Breast epithelium (tissue), 4 donors: ENCODE measurements around the gene CHD2. TPM values are rescaled to one million over a fixed set of nuclear protein-coding genes. Genes with fewer than 3 reads are reported as not detected.

Experiments
- DNase-seq, 2 donors: peaks; one replicate each; pipeline ENCODE4 v3.0.0-alpha.2; 2019; ENCODE audit warnings: low spot score in 2 of 2
- H3K27ac ChIP-seq, 2 donors: fragments of 200-600 bp; sonication (generic) in 1 of 2; one replicate each; pipeline ENCODE4 v1.5.1; 2016 to 2019; ENCODE audit warnings: mild to moderate bottlenecking in 1 of 2
- H3K27me3 ChIP-seq, 2 donors: fragments of 200-600 bp; sonication (generic) in 1 of 2; one replicate each; pipeline versions ENCODE4 v1.5.1 to v1.6.0; 2017 to 2019; ENCODE audit warnings: control low read depth in 1 of 2, mild to moderate bottlenecking in 1 of 2
- H3K36me3 ChIP-seq: fragments of 200-600 bp; one replicate; pipeline ENCODE4 v1.5.1; 2019
- H3K4me1 ChIP-seq, 2 donors: fragments of 200-600 bp; sonication (generic); one replicate each; pipeline ENCODE4 v1.5.1; 2016 to 2019; ENCODE audit warnings: control low read depth in 1 of 2
- H3K4me3 ChIP-seq, 3 donors: fragments of 200-600 bp; sonication (generic); 1 replicate in 2 of 3; 2 replicates in 1 of 3; pipeline ENCODE4 v1.5.1; 2016 to 2019; ENCODE audit warnings: mild to moderate bottlenecking in 3 of 3, moderate library complexity in 2 of 3
- H3K9me3 ChIP-seq, 2 donors: fragments of 200-600 bp; sonication (generic) in 1 of 2; one replicate each; pipeline ENCODE4 v1.5.1; 2016 to 2019; ENCODE audit warnings: control low read depth in 1 of 2
- POLR2A ChIP-seq: fragments of 450-650 bp; IDR thresholded peaks from one replicate; pipeline ENCODE4 v1.6.1; 2016; ENCODE audit warnings: antibody characterized with exemption, mild to moderate bottlenecking, moderate library complexity
- POLR2AphosphoS5 ChIP-seq, 3 donors: sonication (generic); formaldehyde crosslinking; IDR thresholded peaks; one replicate each; pipeline ENCODE4 v1.6.1; 2017; ENCODE audit warnings: antibody characterized with exemption in 3 of 3
- intact Hi-C: fragments of 100-400 bp; cut with DNase I; formaldehyde crosslinking; loops from one replicate; pipeline ENCODE4 v1.15.1; 2023; ENCODE audit warnings: low total_unique reads
- total RNA-seq, 3 donors: library from RNA; depleted of rRNA; stranded (reverse); fragments of >200 nt; gene quantifications; one replicate each; pipeline ENCODE4 v1.1.0, GENCODE V29; 2016
- TF ChIP-seq, protein P1 (sequence below), 3 donors: fragments of 450-650 bp; IDR thresholded peaks; one replicate each; pipeline ENCODE4 v1.5.1; 2016 to 2017; ENCODE audit warnings: antibody characterized with exemption in 3 of 3, mild to moderate bottlenecking in 3 of 3, moderate library complexity in 3 of 3

Gene CHD2
- 100 to 1,000 TPM; 137 to 215 (median 197) TPM for total RNA-seq

DNA sequence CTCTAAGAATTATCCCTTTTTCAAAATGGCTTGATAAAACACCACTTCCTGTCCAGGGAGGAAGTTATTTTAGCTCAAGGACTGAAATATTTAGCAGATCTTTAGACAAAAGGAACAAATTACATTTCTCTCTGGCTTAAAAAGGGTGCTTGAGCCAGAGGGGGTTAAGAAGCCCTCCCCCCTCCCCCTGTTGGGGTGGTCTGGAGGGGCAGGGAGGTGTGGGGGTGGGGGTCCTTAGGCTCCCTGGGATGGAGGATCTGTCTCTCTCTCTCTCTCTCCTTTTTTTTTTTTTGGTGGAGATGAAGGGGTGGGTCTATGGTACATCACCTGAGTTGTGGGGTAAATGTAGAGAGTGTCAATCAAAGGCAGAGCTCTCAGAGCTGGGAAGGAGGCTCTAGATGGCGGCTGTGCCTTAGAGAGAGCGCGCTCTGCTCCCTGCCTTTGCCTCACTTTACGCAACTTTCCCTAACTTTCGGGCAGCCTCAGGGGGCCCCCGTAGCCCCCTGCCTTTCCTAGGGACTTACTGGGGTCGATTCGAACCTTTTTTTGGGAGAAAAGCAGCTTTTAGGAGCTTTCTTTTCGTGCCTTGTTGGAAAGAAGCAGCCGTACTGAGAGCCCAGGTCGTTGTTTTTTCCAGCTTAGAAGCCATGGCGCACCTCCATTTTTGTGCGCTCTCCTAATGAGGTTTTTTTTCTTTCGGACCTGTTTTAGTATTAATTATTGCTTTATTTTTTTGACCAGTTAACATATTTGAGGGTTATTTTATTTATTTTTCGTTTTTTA is at the start of gene CHD2:
Gene CHD2 (plus strand): TSS at position 377 of the 783 bp plus-strand sequence. CDS start 914 bp downstream, outside the sequence.
- intact Hi-C loops, result loop anchor here (10.0 kb wide), 1 partner anchor 875 kb away; no protein-coding TSS in a partner anchor
- Histone ChIP-seq H3K27ac (peak within 1 kb of the TSS; percentile 97 to 99), H3K4me3 (peak within 1 kb of the TSS; percentile 55 to 73 (median 62)), H3K4me1 (peaks cover 0 to under 1% of the 10 kb centered on the region in 2 donors), H3K9me3 (no peaks in the 10 kb centered on the region), H3K27me3 (no peaks in the 10 kb centered on the region), H3K36me3 (no peaks in the 10 kb centered on the region)
- TF ChIP-seq, protein P1, sequence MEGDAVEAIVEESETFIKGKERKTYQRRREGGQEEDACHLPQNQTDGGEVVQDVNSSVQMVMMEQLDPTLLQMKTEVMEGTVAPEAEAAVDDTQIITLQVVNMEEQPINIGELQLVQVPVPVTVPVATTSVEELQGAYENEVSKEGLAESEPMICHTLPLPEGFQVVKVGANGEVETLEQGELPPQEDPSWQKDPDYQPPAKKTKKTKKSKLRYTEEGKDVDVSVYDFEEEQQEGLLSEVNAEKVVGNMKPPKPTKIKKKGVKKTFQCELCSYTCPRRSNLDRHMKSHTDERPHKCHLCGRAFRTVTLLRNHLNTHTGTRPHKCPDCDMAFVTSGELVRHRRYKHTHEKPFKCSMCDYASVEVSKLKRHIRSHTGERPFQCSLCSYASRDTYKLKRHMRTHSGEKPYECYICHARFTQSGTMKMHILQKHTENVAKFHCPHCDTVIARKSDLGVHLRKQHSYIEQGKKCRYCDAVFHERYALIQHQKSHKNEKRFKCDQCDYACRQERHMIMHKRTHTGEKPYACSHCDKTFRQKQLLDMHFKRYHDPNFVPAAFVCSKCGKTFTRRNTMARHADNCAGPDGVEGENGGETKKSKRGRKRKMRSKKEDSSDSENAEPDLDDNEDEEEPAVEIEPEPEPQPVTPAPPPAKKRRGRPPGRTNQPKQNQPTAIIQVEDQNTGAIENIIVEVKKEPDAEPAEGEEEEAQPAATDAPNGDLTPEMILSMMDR (IDR thresholded peaks at IDR 0.05), result no peak
- peak; percentile 82 for TF ChIP-seq POLR2A
- peak; percentile 86 to 96 (median 96) for TF ChIP-seq POLR2AphosphoS5 (IDR thresholded peaks at IDR 0.05)
- DNase-seq, result peak; percentile 56 to 71

DNA sequence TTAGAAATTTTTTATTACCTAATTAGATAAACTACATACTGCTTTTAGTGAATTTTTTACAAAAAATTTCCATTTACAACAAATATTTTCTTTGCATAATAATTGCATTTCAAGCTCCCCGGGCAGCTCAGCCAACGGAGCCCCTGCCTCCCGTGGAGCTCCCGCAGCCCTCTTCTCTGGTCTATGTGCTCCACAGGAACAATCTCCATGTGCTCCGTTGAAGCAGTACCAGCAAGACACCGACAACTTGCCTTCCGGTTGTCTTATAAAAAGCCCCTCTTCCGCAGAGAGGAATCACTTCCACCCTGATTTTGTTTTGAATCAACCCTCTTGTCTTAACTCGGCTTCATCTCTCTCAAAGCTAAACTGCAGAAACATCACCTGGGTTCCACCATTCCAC is 46.9 kb upstream of the CHD2 start:
- H3K27ac ChIP-seq, result no peak overlapping the region
- intact Hi-C loops, result no loop called here
- no peak overlapping the region for H3K4me3 ChIP-seq
- no peaks in the 10 kb centered on the region for H3K9me3 ChIP-seq
- no peaks in the 10 kb centered on the region for H3K4me1 ChIP-seq
- no peak for DNase-seq
- TF ChIP-seq, protein P1 (IDR thresholded peaks at IDR 0.05), result no peak
- TF ChIP-seq POLR2AphosphoS5 (IDR thresholded peaks at IDR 0.05), result no peak
- no peak for TF ChIP-seq POLR2A
- H3K27me3 ChIP-seq, result no peaks in the 10 kb centered on the region
- no peaks in the 10 kb centered on the region for H3K36me3 ChIP-seq

DNA sequence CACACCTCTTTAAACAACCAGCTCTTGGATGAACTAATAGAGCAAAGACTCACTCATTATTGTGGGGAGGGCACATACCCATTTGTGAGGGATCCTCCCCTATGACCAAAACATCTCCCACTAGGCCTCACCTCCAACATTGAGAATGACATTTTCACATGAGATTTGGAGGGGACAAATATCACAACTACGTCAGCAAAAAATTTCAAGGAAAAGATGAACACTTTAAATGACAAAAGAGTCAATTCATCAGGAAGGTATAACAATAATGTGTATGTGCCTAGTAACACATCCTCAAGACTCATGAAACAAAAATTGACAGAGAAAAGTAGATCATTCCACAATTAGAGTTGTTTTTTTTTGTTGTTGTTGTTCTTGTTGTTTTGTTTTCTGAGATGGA is 38.4 kb upstream of the CHD2 start:
- H3K9me3 ChIP-seq, result peaks cover 7 to 8% of the 10 kb centered on the region in 2 donors
- DNase-seq, result no peak
- no peak overlapping the region for H3K27ac ChIP-seq
- H3K27me3 ChIP-seq, result no peaks in the 10 kb centered on the region
- H3K36me3 ChIP-seq, result no peaks in the 10 kb centered on the region
- intact Hi-C loops, result no loop called here
- no peak overlapping the region for H3K4me3 ChIP-seq
- TF ChIP-seq, protein P1 (IDR thresholded peaks at IDR 0.05), result no peak
- TF ChIP-seq POLR2A (no peak), POLR2AphosphoS5 (IDR thresholded peaks at IDR 0.05) (no peak)
- no peaks in the 10 kb centered on the region for H3K4me1 ChIP-seq

DNA sequence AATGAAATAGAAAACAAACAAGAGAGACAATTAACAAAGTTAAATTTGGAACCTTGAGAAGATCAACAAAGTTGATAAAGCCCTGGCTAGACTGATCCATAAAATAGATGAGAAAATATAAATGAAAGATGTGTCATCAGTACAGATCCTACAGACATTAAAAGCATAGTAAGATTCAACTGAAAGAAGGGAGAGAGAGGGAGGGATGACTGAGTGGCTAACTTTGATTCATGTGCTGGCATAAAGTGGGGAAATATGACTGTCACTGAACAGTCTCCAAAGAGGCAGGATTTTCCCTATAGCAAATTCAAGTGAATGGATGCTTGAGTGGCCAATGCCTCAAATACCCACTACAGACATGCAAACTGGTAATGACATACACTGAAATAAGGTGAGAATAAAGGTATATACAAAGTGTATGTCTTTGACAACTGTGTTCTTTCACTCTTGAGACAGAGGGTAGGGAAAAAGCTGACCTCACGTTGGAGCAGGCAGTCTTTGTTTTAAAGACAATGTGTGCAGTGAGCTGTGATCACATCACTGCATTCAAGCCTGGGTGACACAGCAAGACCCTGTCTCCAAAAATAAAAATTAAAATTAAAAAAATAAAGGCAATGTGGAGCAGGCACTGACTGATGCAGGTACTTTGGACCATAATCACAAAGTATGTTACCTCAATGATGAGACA is 35.9 kb upstream of the CHD2 start:
- no peak overlapping the region for H3K4me3 ChIP-seq
- TF ChIP-seq, protein P1 (IDR thresholded peaks at IDR 0.05), result no peak
- TF ChIP-seq POLR2A (no peak), POLR2AphosphoS5 (IDR thresholded peaks at IDR 0.05) (no peak)
- H3K9me3 ChIP-seq, result peaks cover 7 to 8% of the 10 kb centered on the region in 2 donors
- no peaks in the 10 kb centered on the region for H3K27me3 ChIP-seq
- no peaks in the 10 kb centered on the region for H3K4me1 ChIP-seq
- no peak overlapping the region for H3K27ac ChIP-seq
- DNase-seq, result no peak
- intact Hi-C loops, result no loop called here
- H3K36me3 ChIP-seq, result no peaks in the 10 kb centered on the region
